GM19467 (cell line): ENCODE measurements around the gene AP2A2.

ENCODE experiments used
- ATAC-seq: cut with Tn5 transposase; IDR thresholded peaks from one replicate; pipeline ENCODE4 v1.9.1; 2021; ENCODE audit warnings: mild to moderate bottlenecking, moderate library complexity; ENCODE audit not compliant: unreplicated experiment

Gene AP2A2

DNA sequence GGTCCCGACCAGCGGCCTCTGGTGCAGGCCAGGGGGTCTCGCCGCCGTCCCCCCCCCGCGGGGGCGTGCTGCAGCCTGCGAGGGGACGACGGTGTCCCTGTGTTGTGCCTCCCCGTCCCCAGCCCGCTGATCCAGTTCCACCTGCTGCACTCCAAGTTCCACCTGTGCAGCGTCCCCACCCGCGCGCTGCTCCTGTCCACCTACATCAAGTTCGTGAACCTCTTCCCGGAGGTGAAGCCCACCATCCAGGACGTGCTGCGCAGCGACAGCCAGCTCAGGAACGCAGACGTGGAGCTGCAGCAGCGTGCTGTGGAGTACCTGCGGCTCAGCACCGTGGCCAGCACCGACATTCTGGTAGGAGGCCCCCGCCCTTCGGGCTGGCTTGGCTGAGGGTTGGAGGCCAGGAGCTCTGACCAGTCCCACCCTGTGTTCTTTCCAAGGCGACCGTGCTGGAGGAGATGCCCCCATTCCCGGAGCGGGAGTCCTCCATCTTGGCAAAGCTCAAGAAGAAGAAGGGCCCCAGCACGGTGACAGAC, 68.0 kb downstream of the AP2A2 start:
- no peak for ATAC-seq

DNA sequence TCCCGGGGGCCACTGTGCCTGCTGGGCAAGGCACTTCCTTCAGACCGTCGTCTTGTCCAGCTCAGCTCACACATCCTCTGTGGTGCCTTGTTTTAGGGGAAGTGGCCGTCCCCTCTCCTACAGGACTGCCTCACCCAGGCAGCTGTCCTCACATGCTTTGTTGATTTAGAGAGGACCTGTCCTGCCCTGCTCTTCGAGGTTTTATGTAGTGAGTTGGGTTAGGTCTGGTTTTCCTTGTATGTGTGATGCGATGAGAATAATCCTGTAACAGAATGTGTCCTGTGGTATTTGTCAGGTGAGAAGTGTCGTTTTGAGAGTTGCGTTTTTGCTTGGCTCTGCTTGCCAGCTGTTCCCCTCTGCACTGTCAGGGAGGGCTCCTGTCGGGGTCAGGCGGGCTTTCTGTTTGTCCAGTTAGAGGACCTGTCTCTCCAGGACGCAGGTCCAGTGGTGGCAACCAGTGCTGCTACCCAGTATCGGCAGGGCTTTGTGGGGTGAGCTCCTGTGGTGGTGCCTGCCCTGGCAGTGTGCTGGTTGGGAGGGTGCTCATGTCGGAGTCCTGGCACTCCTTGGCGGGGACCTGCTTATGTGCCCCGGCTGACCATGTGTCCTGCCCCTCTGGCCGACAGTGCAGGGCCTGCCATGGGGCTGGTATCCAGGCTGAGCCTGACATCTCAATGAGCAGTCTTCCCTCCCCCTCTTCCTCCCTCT, 69.5 kb downstream of the AP2A2 start:
- ATAC-seq: no peak

DNA sequence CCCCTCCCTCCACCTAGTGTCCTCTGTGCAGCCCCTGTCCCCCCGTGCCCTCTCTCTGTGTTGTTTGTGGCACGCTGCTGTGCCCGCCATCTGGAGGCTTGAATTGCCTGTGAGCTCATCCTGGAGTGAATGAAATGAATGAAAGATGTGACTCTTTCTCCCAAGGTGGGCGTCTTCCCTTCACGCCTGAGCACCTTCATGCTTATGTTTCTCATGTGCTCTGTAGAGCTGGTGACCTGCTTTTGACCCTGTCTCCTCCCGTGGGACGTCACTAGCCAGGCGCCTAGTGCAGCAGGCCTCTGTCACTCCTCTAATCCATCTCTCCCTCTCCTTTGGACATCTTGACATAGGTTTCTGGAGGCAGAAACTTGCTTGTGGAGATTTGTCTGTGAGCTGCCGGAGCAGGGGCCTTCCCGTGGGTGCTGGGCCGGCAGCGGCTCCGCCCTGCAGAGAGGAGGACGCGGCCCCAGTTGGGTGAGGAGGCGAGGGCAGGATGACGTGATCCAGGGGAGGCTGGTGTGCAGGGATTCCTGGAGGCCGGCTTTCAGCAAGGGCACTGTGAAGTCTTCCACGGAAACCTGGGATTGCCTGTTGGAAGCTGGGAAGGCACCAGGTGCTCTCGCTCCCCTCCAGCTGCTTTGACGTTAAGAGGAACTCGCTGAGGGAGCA, 70.2 kb downstream of the AP2A2 start:
- no peak for ATAC-seq

DNA sequence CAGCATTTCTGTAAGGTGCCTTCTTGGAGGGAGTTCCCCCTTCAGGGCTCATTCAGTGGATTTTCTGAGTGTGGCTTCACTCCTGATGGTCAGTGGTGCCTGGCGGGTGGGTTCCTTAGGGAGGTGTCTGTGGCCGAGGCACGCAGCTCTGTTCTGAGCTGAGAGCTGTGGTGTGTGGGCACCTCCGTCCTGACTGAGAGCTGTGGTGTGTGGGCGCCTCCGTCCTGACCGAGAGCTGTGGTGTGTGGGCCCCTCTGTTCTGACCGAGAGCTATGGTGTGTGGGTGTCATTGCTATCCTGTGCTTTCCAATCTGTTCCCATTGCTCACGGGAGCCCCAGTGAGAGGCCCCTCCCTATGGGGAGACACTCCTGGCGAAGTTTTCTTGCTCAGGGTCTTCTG, 71.0 kb downstream of the AP2A2 start:
- ATAC-seq: no peak

DNA sequence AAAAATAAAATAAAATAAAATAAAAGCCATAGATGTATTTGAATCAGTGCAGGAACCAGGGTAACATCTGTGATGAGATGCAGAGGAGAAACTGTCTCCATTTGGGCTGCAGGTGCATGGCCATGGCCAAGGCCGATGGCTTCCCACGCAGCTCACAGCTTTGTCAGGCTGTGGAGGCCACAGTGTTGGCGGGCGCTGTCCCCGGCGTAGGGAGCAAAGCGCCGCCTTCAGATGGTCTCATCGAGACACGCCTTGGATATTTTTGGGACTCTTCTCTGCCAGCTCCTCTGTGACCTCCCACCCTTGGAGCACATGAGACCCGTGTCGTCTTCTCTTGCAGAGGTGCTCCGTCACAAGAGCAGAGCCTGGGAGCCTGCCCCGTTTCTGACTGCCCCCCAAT, 72.2 kb downstream of the AP2A2 start:
- ATAC-seq: no peak

DNA sequence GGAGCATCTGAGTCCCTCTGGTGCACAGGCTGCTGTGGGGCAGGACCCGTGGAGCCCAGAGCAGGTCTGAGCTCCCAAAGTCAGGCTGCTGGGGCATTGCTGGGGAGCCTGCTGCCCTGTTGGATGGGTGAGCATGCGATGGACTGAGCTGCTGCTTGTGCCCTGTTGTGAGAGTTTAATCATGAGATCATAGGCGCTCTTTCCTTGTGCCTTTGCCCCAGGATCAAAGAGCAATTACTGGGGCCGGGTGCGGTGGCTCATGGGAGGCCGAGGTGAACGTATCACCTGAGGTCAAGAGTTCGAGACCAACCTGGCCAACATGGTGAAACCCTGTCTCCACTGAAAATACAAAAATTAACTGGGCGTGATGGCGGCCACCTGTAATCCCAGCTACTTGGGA, 73.3 kb downstream of the AP2A2 start:
- ATAC-seq: no peak

DNA sequence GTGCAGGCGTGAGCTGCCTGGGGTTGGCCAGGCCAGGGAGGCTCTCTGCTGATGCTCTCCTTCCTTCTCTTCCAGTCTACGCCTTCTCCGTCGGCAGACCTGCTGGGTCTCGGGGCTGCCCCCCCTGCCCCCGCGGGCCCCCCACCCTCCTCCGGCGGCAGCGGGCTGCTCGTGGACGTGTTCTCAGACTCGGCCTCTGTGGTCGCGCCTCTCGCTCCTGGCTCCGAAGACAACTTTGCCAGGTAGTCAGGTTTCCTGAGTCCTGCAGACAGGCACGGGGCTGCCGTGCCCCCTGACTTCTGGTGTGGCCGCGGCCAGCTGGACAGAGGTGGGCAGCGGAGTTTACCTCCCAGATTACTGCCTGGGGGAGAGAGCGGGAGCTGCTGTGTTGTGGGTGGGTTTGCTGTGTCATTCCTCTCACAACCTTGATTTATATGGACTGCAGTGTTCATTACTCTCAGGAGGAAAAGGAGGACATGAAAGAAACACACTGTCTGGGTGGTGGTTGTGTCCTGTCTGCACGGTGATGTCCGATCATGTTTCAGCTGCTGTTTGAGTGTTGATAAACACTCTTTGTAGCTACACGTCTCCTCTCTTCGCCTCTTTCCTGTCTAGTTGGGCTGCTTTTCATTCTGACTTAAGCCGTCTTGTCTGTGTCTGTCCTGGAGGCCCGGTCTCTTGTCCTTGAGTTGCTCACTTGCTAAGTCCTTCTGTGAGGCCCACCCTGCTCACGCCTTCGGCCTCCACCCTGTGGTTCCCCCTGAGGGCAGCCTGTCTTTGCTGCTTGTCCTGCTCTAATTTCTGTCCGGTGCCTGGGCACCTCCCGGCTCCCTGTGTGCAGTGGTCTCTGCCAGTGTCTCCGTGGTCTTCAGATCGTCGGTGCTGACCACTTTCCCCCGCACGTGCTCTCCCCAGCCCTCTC, 74.9 kb downstream of the AP2A2 start:
- no peak for ATAC-seq

DNA sequence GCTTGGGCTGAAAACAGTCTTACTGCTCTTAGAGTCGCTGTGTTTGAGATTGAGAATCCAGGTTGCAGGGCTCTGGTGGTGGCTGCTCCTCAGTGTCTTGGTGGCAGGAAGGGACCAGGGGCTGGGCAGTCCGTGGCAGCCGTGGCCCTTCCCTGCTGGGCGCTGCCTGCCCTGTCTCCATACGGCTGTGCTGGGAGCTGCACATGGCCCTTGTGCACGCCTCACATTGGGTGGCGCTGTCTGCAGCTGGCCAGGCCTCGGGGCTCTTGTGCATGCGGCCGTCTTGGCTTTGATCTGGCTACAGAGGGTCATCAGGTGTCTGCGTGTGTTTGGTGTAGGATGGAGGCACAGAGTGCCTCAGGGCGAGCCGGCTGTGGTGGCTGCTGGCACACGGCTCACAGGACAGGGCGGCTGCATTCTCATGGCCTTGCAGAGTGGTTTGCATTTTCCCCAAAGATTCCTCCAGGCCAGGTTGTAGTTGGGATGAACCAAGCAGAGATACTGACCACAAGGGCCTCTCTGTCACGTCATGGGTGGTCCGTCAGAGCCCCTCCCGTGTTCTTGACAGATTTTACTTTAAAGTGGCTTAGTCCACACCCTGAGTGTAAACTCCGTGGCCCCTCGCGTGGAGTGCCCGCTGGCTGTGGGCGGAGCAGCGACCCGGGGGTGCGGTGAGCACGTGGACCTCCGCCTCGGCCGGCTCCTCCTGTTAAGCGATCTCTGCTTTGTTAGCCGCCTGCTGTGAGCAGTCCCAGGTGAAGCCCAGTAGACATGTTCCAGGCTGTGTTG, 76.1 kb downstream of the AP2A2 start:
- ATAC-seq: no peak

DNA sequence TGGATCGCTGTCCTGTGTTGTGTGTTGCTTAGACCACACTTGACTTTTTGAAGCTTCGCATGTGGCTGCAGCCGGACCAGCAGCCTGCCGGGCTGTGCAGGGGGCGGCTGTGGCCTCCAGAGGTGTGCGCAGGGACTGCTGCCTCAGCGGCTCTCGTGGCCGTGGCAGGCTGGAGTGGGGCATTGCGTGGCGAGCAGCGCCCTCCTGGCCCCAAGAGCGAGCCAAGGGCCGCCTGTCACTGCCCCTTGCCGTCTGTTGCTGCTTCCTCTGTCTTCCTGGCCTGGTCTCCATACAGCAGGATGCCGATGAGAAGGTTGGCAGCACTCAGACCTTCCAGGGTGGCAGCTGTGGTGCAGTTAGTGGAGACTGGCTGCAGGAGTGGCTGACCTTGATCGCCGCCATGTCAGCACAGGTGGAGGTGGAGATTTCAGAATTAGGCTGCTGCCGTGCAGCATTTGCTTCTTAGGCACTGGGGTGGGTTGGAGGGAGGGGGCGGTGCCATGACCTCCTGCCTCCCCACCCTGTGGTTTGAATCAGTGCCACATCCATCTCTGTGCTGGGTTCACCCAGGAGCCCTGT, 76.8 kb downstream of the AP2A2 start:
- no peak for ATAC-seq

DNA sequence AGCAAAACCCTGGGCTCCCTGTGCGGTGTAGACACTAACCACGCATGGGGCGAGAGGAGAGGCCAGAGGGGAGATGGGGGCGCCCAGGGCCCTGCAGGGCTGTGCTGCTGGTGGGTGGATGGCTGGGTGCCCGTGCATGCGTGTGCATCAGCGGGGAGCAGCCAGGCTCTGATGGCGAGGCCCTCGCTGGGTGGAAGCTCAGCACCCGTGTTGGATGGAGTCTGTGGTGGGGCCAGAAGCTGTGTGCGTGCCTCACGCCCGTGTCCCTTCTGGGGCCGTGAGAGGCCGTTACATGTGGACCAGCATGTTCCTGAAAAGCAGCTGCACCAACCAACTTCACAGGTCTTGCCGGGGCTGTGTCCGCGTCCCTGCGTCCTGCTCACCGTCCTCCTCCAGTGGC, 77.5 kb downstream of the AP2A2 start:
- no peak for ATAC-seq

DNA sequence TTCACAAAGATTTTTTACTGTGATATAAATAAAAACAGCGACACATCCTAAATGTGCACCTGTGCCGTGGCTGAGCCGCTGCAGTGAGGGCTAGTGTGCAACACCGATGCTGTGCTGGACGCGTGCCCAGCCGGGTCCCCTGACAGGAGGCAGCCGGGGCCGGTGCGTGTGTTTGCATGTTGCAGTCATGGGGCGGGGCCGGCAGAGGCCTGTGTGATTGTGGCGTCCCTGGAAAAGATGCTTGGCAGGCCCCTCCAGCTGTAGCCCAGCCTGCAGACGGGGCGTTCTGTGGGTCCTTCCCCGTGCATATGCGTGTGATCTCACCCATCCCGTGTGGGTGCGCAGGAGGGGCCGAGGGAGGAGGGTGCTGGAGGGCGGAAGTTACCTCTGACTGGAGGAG, 80.3 kb downstream of the AP2A2 start:
- no peak for ATAC-seq

DNA sequence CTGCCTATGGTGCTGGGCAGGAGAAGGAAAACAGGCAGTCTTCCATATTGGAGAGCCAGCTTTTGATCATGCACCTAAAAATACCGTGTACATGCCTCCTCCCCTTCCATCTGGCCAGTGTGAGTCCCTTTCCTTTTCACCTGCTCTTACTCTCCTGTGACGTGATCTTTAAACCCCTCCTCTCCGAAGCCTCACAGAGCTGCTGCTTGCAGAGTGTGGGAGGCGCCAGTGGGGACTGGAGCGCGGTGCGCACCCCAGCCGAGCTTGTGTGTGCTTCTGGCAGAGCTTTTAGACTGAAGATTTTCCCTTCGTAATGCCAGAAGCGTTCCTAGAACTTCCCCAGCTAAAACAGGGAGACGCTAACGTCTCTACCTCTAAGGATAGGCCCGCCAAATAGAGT, 81.1 kb downstream of the AP2A2 start:
- no peak for ATAC-seq

DNA sequence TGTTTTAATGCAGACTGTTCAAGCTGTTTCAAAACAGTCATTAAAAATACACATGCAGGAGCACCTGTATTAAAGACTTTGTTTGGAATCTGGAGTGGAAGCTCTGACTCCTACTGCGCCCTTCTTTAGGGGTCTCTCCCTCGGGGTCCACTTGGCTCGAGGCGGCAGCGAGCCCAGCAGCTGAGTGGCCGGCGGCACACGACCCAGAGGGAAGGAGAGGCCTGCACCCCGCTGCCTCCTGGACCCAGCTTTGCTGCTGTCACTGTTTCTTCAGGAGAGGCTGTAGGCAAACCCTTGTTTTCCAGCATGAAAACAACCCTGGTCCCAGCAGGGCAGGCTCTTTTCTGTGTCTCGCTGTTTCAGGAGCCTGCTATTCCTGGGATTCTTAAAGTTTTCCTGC, 81.6 kb downstream of the AP2A2 start:
- no peak for ATAC-seq

DNA sequence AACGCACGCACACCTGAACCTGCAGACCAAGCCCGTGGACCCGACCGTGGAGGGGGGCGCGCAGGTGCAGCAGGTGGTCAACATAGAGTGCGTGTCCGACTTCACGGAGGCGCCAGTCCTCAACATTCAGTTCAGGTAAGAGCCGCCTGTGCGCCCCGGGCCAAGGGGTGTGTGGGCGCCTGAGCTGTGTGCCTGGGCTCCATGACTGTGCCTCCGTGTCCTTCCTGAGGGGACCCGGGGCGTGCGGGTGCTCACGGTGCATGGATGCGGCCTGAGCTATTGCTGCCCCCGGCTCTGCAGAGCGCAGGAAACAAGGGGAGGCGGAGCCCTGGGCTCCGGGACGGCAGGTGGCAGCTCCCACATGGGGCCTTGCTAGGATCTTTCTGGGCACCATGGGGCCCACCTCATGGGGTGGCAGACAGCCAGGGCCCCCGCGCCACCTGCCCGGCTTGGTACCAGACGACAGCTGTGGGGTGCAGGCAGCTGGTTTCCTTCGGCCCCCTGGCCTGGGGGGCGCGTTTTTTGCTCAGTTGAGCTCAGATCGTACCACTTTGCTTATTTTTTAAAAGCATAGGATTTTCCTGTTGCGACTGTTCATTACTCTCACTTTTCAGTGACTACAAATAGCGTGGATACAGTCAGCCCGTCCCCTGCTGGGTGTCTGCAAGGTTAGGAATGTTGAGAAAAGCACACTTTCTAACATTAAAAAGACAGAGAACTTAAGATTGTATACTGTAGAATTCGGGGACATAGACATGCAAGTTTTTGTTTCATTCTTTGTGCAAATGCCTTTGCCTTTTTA, 82.5 kb downstream of the AP2A2 start:
- no peak for ATAC-seq

DNA sequence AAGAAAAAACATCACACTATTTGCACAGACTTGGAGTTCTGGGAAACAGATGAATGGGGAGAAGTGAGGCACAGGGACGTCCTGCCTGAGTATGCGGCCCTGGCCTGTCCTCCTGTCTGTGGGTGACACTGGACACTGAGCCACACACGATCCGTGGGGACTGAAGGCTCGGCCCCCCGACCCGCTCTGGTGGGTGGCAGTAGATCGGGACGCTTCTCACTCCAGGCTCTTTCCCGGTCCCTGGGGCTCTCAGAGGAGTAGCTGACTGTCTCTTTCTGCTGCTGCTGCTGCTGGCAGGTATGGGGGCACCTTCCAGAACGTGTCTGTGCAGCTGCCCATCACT, 83.1 kb downstream of the AP2A2 start:
- no peak for ATAC-seq

DNA sequence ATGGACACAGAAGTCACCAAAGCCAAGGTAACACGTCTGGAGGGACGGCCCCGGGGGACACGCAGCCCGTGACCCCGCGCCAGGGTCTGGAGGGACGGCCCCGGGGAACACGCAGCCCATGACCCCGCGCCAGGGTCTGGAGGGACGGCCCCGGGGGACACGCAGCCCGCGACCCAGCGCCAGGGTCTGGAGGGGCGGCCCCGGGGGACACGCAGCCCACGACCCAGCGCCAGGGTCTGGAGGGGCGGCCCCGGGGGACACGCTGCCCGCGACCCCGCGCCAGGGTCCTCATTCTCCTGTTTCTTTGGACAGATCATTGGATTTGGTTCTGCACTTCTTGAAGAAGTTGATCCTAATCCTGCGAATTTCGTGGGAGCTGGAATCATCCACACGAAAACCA, 83.7 kb downstream of the AP2A2 start:
- no peak for ATAC-seq

DNA sequence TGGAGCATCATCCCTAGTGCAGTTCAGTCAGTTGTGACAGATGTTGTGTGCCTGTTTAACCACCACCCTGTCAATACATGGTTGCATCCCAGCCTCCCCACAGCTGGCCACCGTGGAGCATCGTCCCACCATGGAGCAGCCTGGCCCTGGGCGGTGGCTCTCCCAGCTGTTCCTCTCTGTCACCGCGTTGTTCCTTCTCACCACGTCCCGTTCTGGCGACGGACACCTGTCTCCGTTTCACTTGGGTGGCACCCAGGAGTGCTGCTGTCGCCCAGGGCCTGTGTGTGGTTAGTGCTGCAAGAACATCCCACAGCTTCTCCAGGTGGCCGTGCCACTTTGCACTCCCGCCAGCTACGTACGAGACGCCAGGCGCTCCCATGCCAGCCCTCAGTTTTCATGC, 84.3 kb downstream of the AP2A2 start:
- no peak for ATAC-seq

DNA sequence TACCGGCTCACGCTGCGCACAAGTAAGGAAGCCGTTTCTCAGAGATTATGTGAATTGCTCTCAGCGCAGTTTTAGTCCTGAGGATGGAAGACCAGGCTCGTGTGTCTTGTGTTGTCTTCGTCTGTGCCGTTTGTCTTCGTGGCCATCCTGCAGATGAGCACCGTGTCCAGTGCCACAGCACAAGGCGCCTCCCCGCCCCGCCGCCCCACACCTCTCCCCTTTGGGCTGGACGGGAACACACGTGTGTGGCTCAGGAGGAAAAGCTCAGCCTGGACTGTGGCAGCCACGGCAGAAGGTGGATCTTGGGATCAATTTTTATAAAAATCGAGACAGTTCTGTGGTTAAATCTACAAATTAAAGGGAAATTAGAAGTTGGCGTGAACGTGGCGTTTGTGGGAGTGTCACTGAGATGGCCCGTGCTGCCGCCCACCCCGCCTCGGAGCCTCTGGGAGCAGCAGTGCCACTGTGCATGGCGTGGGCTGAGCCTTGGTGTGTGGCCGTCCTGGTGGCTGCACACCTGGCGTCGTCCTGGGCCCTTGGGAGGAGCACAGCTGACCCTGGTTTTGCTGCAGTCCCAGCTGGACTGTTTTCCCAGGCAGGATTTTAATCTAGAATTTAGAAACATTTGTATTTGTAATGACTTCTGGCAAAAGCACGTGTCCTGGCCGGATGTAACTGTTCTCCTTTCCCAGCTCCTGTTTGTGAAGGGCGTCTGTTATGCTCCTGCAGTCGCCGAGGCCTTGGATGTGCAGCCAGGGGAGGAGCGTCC, 85.1 kb downstream of the AP2A2 start:
- no peak for ATAC-seq

DNA sequence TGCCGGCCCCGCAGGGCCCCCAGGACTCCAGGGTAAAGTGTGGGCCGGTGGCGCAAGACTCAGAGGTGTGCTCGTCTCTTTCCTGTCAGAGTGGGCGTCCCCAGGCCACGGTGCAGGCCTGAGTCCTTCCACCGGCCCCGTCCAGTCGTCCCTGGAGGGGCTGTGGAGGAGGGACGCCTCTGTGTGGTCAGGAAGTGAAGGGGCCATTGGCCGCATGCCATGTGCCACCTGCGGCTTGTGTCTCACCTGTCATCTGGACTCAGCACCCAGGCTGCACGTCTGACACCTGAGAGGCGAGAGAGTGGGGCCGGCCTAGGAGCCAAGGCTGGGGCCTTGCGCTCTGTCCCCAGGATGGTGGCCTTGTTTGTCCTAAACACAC, 85.6 kb downstream of the AP2A2 start:
- ATAC-seq: no peak
